NCI-H2227 (cell line): Measurements from ENCODE around the gene PDIA5.

Source experiments
- DNase-seq: peaks from one replicate; lab custom pipeline; 2025; ENCODE audit not compliant: unreplicated experiment; lab: John Stamatoyannopoulos, UW

PDIA5 gene

DNA sequence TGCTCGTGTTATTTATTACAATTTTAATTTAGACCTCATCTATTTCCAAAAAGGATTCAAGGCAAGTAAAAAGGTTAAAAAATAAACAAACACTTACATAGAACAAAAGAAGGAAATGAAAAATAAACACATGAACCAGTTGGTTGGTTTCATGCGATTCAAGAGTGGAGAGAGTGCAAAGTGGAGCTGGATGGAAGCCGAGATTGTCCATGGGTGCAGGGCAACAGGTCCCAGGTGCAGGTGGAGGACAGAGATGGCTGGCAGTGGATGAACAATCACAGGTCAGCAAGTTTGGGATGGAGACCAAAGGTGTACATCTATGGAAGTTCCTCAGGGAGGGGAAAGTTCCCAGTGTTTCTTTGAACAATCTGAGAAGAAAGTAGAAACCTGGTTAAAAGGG is 27.6 kb upstream of the PDIA5 start:
- DNase-seq = no peak

DNA sequence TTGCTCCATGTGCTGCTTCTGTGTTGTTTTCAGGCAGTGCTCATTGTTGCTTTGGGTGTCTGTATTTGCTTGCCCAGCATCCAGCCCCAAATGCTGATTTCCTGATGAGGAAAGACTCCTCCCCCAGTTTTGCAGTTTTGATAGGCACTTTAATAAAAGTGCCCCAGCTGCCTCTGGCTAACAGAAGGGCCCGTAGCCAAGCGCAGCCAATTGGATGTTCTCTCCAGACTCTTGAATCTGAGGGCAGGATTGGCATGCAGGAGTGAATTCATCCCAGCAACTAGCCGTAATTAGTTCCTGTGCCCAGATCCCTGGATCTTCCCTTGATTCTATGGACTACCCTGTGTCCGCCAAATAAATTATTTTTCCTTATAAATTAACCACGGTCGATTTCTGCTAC is 24.4 kb upstream of the PDIA5 start:
- DNase-seq = no peak

DNA sequence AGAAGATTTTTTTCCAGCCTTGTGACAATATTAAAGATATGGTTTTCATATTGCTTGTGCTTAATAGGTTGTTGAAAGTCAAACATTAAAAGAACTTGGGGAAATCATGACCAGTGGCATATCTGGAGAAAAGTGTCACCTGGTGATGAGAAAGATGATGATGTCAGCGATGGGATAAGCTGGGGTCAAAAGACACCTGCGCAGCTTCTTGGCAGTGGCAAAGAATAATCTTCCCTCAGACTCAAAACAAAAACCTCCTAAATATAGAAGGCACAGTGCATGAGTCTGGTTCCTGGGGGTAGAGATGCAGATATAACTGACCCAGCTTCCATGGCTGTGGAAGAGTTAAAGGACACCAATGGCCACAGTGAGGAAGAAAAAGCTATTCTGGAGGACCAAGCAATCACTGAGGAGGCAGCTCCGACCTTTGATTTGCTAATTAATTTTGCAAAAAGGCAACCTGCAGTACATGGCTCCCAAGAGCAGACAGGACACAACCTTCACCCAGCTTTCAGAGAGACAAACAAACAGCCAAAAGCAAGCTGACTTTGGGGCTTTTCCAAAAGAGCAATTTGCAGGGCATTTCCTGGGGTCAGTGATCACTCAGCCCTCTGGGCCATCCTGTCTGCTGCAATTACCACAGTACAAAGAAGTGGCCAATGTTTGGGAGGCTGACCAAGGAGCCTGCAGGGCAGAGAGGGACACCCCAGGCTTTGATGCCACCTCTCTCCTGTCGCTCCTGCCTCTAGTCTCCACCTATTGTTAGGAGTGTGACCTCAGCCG is 21.7 kb upstream of the PDIA5 start:
- DNase-seq = no peak

DNA sequence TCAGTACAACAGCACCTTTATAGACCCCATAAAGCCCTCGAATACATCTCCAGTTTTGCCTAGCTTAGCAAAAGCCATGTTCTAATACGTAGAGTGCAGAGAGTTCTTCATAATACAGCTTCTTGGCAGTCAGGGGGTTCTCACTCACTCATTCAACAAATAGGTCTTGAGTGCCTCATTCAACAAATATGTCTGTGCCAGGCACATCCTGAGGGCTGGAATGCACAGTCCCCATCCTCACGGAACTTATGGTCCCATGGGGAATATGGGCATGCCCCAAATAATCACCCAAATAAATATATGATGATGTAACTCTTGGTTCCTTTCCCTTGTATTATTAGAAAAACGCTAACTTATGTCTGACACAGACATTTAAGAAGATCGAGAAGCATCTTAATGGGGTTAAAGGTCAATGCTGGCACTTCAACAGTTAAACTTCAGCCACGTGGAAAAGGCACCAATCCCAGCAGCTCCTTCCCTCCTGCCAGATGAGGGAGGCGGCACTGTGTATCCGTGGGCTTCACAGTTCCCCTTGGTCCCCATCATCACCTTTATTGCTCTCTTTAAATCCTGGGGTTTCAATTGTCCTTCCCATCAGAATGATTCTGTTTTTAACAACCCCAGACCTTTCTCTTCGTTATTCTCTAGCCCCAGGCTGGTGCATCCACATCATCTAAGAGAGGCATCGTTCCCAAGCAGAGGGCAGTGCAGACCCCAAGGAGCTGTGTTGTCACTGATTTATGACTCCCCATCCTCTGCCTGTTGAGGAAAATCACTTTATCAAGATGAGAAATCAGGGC is 20.4 kb upstream of the PDIA5 start:
- no peak for DNase-seq

DNA sequence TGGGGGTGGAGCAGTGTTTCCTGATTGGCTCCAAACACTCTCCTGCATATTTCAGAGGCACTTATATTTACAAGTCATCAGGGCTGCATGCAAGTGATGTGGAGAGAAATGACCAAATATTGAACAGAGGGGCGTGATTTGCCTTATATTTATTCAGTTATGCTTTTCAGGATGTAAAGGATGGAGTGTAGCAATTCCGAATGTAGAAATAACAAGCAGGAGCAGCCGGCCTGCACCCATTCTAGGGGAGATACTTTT is 19.8 kb upstream of the PDIA5 start:
- no peak for DNase-seq

DNA sequence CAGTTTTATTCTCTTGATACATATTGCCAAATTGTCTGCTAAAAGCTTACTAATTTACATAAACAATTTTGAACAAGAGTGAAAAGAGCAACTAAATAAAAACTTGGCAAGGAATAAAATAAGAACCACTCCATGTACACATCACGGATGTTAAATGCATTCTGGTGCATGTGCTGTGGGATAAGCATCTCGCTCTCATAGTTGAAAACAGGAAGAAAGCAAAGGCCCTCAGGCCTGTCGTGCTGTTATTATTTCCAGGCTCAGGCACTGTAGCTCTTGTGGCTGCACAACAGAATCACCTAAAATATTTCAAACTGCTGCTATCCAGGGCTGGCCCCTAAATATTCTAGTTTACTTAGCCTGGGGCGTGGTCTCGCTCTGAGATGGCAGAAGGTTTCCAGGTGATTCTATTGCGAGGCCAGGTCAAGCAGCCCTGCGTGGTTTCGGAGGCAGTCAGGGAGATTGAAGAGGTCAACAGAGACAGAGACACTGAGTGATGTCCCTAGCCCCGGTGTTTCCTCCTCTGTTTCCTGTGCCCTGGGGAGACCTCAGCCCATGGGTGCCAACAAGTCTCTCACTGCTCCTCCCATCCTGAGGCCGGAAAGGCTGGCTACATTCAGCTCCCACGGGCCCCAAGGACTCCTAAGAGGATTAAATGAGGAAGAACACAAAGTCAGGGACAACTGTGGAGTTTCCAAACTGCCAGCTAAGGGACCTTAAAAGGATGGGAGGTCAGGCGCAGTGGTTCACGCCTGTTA is 18.2 kb upstream of the PDIA5 start:
- no peak for DNase-seq

DNA sequence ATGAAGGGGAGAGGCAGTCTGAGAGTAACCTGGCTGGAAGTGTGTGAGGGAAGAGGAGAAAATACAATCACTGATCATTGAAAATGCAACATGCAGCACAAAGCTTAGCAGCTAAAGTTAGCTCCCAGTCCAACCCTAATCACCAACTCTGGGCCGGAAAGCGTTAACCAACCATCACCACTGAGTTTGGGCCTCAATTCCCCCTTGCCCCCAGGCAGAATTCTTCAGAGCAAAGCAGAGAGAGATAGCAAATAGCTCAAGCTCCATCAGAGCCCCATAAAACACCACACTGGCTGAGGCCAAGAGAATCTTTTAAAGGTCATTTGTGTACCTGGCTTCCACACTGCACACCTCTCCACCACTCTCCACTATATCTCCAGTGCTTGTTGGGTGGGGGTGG is 16.2 kb upstream of the PDIA5 start:
- DNase-seq = no peak

DNA sequence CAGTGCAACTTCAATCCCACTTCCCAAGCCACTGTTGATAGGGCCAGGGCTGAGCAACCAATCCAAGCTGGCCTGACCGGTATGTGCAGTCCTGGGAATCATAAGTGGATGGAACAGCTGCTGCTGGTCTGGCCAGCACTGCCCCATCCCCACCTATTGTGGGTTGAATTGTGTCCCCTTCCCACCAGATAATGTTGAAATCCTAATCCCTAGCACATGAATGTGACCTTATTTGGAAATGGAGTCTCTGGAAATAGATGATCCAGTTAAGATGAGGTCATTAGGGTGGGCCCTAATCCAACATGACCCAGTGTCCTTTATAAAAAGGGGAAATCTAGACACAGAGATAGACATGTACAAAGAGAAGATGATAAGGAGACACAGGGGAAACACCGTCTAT is 13.7 kb upstream of the PDIA5 start:
- no peak for DNase-seq

DNA sequence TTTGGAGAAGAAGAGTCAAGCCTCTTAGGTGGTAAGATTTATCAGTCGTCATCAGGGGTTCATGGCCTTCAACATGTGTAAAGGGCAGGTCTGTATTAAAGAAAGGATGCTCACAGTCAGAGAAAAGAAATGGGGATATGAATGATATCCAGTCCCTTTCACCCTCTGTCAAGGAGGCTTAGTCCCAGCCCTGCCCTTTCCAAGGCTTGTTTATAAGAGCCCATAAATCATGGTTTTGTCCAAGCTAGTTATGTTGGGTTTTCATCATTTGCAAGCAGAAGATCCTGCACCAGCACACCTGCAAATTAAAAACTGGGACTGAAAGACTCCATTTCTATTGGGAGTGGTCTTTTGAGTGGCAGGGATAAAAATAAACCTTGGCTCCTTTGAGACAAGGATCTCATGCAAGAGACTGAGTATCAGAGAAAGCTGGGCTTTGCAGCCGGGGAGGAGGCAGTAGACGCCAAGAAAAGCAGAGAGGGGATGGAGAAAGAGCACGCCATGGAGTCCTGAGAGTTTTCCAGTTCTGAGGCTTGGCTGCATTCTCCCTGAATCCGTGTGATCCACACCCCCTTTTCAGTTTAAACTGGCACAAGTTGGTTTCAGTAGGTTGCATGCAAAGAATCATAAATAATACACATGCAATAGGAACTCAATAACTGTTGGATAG is 12.6 kb upstream of the PDIA5 start:
- DNase-seq = no peak

DNA sequence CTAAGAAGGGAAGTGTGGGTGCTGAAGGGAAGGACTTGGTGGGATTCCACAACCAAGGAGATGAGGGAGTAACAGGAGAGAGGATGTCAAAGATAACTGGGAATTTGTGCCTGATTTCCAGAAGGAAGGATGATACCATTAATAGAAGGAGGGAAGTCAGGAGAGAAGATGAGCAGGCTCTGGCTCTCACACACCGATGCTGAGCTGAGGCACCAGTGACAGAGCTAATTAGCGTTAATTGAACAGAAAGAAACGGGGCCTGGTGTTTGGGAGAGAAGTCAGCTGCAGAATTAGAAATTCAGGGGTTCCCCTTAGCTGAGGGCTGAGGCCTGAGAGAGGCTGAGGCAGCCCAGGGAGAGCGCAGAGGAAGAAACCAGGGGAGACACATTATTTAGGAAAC is 11.9 kb upstream of the PDIA5 start:
- DNase-seq = no peak

DNA sequence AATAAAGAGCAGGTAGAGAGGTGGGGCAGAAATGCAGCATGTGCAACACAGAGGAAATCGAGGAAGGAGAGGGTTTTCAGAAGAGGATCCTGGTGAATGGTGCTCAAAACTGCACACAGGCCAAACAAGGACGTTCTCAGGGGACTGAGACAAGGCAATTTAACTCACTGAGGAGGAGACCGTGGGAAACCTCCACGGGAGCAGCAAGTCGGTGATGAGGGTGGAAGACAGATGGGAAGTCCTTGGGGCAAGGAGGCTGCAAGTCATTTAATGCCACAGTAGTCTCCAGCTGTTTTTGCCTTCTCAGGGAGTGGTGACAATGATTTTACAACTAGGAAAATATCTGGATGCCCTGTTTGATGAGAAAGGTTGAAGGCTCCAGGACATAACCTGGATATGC is 11.5 kb upstream of the PDIA5 start:
- DNase-seq = no peak

DNA sequence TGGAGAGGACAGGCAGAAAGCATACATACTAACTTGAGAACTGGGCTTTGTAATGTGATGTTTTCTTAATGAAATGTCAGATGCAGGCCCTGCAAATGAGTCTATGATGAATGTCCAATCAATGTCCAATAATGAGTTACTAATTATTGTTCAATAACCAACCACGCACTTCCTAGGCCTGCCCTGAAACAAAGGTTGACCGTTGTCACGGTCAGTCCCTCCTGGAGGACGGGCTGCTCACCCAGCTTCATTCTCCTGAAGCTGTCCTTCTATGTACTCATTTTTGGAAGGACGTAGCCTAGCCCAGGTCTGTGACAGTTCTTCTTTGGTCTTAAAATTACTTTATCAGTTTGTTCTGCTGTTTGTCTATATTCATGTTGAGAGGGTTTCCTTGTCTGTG is 8.3 kb upstream of the PDIA5 start:
- DNase-seq = no peak

DNA sequence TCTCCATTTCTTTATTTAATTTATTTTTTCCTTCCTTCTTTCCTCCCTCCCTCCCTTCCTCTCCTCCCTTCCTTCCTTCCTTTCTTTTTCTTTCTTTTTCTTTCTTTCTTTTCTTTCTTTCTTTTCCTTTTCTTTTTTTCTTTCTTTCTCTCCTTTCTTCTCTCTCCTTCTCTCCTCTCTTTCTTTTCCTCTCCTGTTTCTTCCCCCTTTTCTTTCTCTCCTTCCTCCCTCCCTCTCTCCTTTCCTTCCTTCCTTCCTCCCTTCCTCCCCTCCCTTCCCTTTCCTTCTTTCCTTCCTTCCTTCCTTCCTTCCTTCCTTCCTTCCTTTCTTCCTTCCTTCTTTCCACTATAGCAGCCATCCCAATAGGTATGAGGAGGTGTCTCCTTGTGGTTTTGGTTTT is 6.8 kb upstream of the PDIA5 start:
- no peak for DNase-seq

DNA sequence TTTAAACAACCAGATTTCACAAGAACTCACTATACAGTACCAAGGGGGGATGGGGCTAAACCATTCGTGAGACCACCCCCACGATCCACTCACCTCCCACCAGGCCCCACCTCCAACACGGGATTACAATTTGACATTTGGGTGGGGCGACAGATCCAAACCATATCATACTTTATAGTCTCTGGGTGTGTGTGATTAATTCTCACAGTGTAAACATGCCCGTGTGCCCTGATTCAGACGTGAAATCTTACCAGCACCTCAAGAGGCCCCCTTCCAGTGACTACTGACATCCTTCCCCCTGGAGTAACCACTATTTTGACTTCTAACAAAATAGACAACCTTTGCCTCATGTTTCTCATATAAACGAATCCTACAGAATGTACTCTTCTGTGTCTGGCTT is 5.0 kb upstream of the PDIA5 start:
- no peak for DNase-seq

DNA sequence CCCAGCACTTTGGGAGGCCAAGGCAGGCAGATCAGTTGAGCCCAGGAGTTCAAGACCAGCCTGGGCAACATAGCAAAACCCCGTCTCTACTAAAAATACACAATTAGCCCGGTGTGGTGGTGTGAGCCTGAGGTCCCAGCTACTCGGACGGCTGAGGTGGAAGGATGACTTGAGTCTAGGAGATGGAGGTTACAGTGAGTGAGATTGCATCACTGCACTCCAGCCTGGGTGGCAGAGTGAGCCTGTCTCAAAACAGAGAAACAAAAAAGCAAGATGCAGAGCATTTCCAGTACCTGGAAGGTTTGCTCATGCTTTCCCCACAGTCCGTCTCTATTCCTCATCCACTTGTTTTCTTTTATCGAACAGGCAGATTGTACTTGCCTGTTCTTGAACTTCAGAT is 3.8 kb upstream of the PDIA5 start:
- DNase-seq = no peak

DNA sequence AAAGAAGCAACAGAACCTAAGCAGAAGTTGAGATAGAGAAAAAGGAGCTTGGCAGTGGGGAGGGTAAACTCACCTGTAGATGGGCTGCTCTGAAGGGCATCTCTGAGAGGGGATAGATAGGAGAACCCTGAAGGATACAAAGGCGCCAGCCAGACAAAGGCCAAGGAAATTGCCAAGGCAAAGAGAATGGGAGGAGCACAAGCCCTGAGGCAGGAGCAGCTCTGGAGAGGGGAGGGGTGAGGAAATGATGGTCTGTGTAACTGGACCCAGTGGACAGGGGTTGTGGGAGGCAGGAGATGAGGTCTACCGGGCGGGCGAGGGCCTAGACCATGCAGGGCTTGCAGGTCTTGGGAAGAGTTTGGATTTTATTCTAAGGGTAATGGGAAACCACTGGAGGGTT is 2.3 kb upstream of the PDIA5 start:
- DNase-seq = no peak

DNA sequence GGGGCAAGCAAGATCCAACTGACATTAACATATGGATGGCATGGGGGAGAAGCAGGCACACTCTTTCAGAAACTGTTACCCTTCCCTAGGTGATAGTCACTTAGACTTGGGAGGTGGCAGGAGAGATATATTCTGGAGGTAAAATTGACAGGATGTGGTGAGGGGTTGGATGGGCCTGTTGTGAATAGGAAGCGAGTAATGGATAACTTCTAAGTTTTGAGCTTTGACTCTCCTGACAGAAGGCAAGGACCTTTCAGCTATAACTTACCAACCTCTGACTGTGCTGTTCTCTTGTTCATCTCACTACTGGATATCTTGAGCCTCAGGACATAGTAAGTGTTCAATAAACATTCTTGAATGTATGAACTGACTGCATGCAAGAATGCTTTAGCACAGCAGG is 1.9 kb upstream of the PDIA5 start:
- DNase-seq = no peak

DNA sequence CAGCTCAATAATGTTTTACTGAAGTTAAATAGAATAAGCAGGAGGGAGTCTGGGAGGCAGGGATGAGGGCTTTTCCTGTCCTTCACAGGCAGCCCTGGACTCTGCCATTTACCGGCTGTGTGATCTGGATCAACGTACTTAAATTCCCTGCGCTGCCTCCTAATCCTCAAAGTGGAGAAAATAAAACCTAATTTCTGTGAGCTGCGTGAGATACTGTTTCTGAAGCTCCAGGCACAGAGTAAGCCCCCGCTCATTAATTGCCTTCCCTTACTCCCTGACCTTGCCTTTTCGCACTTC is 278 bp upstream of the PDIA5 start:
- DNase-seq = no peak

DNA sequence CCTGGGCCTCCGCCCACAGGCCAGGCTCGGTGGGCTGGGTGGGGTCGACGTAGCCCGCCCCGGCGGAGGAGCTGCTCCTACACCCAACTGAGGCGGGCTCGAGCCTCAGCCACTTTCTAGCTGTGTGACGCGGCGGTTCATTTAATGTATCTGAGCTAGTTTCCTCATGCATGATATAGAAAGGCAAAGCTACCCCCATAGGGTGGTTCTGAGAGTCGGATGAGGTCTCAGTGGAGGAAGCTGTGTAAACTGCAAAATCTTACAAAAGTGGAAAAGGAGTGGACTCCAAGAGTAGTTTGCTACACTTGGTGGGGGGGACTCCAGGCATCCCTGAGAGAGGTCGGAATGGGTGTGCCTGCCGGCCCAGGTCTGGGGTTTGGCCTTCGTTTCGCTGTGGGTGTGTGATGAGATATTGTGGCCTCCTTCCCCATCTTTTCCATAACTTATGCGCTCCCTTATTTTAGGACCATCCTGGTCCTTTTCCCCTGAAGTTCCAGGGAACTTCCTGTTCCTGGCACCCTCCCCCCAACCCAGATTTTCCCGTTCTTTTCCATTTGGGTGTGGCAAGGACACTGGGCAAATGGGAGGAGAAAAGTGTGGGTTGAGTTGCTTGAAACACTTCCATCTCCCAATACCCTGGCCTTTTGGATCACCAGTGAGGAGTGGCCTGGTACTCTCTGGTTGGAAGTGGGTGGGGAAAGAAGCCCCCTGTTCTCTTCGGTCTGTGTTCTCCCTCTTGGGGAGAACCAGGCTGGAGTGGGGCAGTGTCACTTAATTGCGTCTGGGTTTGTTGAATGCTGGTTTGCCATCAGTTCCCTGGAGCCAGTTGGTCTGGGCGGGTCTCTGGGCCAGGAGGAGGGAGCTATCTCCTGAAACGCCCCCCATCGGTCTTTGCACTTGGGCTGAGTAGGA is 1.1 kb downstream of the PDIA5 start:
- peak; percentile 28 for DNase-seq

DNA sequence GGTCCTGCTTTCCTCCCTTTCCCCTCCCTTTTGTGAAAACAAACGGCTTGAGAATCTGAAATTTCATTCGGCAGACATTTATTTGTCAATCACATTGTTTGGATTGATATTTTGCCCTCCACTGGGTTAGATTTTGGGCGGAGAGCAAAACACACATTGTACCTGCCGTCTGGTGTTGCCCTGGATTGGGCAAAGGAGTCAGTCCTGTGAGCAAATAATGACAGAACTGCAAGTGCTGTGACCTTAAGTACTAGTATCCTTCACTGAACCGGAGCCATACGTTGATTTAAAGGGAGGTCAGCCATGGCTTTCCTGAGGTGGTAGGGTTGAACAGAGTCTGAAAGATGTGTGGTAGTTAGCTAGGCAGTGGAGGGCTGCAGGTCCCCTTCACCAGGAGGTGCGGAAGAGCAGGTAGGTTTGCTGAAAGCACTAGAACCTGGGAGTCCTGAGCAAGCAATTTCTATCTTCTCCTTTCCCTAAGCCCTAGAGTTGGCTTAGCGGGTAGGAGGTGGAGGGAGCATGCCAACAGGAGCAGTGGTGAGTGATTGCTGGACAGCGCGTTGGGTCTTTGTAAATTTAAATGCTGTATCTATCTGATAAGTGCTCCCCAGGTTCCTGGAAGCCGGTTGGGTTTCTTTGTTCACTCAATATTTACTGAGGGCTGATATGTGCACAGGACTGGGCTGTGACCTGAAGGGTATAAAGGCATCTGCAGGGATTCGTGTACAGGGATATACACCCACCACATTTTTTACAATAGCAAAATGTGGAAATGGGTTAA is 2.0 kb downstream of the PDIA5 start:
- DNase-seq = no peak
